K562 (cell line): Measurements from ENCODE around the gene DBI. TPM values are rescaled to one million over a fixed set of nuclear protein-coding genes. Genes with fewer than 3 reads are reported as not detected.

ENCODE experiments used
- ATAC-seq: fragments of 200-7000 bp; cut with Tn5 transposase; 3 replicates; pipeline ENCODE4 v1.9.1; 2020; ENCODE audit warnings: moderate library complexity
- BruUV-seq: library from RNA; stranded (reverse); fragments of 400-500 nt; replicated peaks from 2 replicates; lab custom pipeline; 2021; lab: Mats Ljungman, UMichigan
- CTCF ChIA-PET: fragments of 300-600 bp; formaldehyde crosslinking; extraction: SDS; loops from one replicate; lab custom pipeline; 2021; ENCODE audit warnings: low intra/inter-chr PET ratio; lab: Yijun Ruan, JAX
- POLR2A ChIA-PET: fragments of 300-600, 350-650 bp; sonication (Branson Sonifier 250); formaldehyde crosslinking; extraction: SDS; loops from one replicate; lab custom pipeline; 2021; ENCODE audit warnings: antibody characterized with exemption, inconsistent platforms; lab: Yijun Ruan, JAX
- DNase-seq, 4 experiments: peaks; one replicate each; pipeline versions ENCODE4 v3.0.0 to v3.0.0-alpha.2; 2011 to 2018; ENCODE audit warnings: low spot score in 3 of 4, mixed read lengths in 3 of 4; ENCODE audit errors: extremely low read depth in 1 of 4
- FAIRE-seq: peaks from 2 replicates; lab custom pipeline; 2011; peaks lifted over from hg19 to GRCh38; lab: Jason Lieb, UNC
- H2AFZ ChIP-seq: 2 replicates; pipeline ENCODE4 v1.6.0; 2011; ENCODE audit warnings: low read depth, low read length, control low read depth, inconsistent platforms
- H3K27ac ChIP-seq: fragments of 200-600 bp; 3 replicates; pipeline ENCODE4 v1.8.0; 2011; ENCODE audit warnings: low read depth, mild to moderate bottlenecking, control low read depth, inconsistent platforms, low read length, moderate library complexity, mixed read lengths; ENCODE audit errors: extremely low read depth
- H3K27me3 ChIP-seq, 2 experiments: fragments of 300-600 bp in 1 of 2; 2 replicates in 1 of 2; 3 replicates in 1 of 2; pipeline versions ENCODE4 v1.6.0 to v1.8.0; 2011; ENCODE audit warnings: inconsistent platforms in 2 of 2, low read length in 2 of 2, mild to moderate bottlenecking in 1 of 2, mixed read lengths in 1 of 2, moderate library complexity in 1 of 2; ENCODE audit not compliant: control insufficient read depth in 2 of 2, insufficient read depth in 2 of 2
- H3K36me3 ChIP-seq: fragments of 300-600 bp; 3 replicates; pipeline ENCODE4 v1.8.0; 2011; ENCODE audit warnings: mild to moderate bottlenecking, low read length, inconsistent platforms; ENCODE audit not compliant: control insufficient read depth, insufficient read depth
- H3K4me1 ChIP-seq, 2 experiments: fragments of 200-600 bp in 1 of 2; replicated peaks in 1 of 2; 2 replicates in 1 of 2; 3 replicates in 1 of 2; pipeline versions ENCODE4 v1.5.1 to v1.8.0; 2011; ENCODE audit warnings: inconsistent platforms in 2 of 2, low read length in 2 of 2, mild to moderate bottlenecking in 1 of 2, mixed read lengths in 1 of 2, moderate library complexity in 1 of 2; ENCODE audit not compliant: control insufficient read depth in 2 of 2, insufficient read depth in 2 of 2
- H3K4me2 ChIP-seq: 2 replicates; pipeline ENCODE4 v1.6.1; 2011; ENCODE audit warnings: low read length, control low read depth, inconsistent platforms, mixed read lengths; ENCODE audit not compliant: insufficient read depth
- H3K4me3 ChIP-seq: fragments of 200-600 bp; sonication (generic), shearing (Covaris generic); 2 replicates; pipeline ENCODE4 v1.5.1; 2016; ENCODE audit warnings: control low read depth, inconsistent platforms
- H3K79me2 ChIP-seq: fragments of 200-600 bp; 3 replicates; pipeline ENCODE4 v1.8.0; 2011; ENCODE audit warnings: low read length, inconsistent platforms; ENCODE audit not compliant: control insufficient read depth, insufficient read depth
- H3K9ac ChIP-seq, 2 experiments: 2 replicates each; pipeline versions ENCODE4 v1.6.0 to v1.6.1; 2011; ENCODE audit warnings: low read depth in 2 of 2, low read length in 2 of 2, control low read depth in 1 of 2, inconsistent platforms in 1 of 2, mild to moderate bottlenecking in 1 of 2, mixed read lengths in 1 of 2; ENCODE audit not compliant: insufficient read depth in 1 of 2
- H3K9me1 ChIP-seq: one replicate; pipeline ENCODE4 v1.6.0; 2011; ENCODE audit warnings: inconsistent platforms, mild to moderate bottlenecking, low read length, moderate library complexity; ENCODE audit not compliant: control insufficient read depth, insufficient read depth
- H3K9me3 ChIP-seq: replicated peaks from 2 replicates; pipeline ENCODE4 v1.5.1; 2011; ENCODE audit warnings: low read depth, low read length, inconsistent platforms; ENCODE audit not compliant: control insufficient read depth, insufficient read depth
- H4K20me1 ChIP-seq: replicated peaks from 2 replicates; pipeline ENCODE4 v1.6.1; 2011; ENCODE audit warnings: low read length, inconsistent platforms, mixed read lengths; ENCODE audit not compliant: control insufficient read depth, insufficient read depth
- CHCHD3 ChIP-seq: fragments of 250-450 bp; sonication (Bioruptor Pico); IDR thresholded peaks from 2 replicates; pipeline ENCODE4 v2.1.2; 2022; ENCODE audit warnings: mild to moderate bottlenecking
- HNRNPUL1 ChIP-seq: fragments of 200-400 bp; formaldehyde crosslinking; IDR thresholded peaks from 2 replicates; pipeline ENCODE4 v1.6.1; 2017; ENCODE audit warnings: low read length
- IFI16 ChIP-seq: fragments of 250-450 bp; sonication (Bioruptor Pico); IDR thresholded peaks from 2 replicates; pipeline ENCODE4 v2.1.2; 2022; ENCODE audit warnings: mild to moderate bottlenecking, inconsistent platforms
- KLF10 ChIP-seq: fragments of 250-450 bp; sonication (Bioruptor Pico); IDR thresholded peaks from 2 replicates; pipeline ENCODE4 v1.6.1; 2021; ENCODE audit warnings: matching md5 sums
- TSC22D4 ChIP-seq: fragments of 450-650 bp; IDR thresholded peaks from 2 replicates; pipeline ENCODE4 v1.6.1; 2016; ENCODE audit warnings: missing genetic modification characterization, missing biosample characterization, control low read depth
- ZNF518B ChIP-seq: fragments of 250-450 bp; sonication (Bioruptor Pico); IDR thresholded peaks from 2 replicates; pipeline ENCODE4 v1.5.0; 2021; ENCODE audit warnings: mild to moderate bottlenecking, moderate library complexity
- ZNF77 ChIP-seq: fragments of 250-450 bp; sonication (Bioruptor Pico); IDR thresholded peaks from 2 replicates; pipeline ENCODE4 v1.5.0; 2020
- WGBS: fragments of 100-300 bp; shearing (Covaris generic); methylation state at CpG from one replicate; pipeline ENCODE4 v1.1.6; 2016; ENCODE audit warnings: low coverage, mixed read lengths; ENCODE audit not compliant: insufficient coverage; ENCODE audit errors: missing lambda C conversion rate; 5-methylcytosine and 5-hydroxymethylcytosine counted together
- in situ Hi-C: fragments of 300-500 bp; cut with MboI; formaldehyde crosslinking; loops from 4 replicates; pipeline ENCODE4 v1.15.0; 2018; ENCODE audit warnings: inconsistent platforms, mixed read lengths
- intact Hi-C: fragments of 100-400 bp; cut with micrococcal nuclease; formaldehyde crosslinking; loops from 2 replicates; pipeline ENCODE4 v1.14.2; 2022
- polyA plus RNA-seq, 8 experiments: library from polyadenylated mRNA; depleted of rRNA in 4 of 8; stranded (reverse) in 5 of 8; unstranded in 3 of 8; fragments of >200 nt; fragmentation: Nextera tagmentation in 2 of 8; fragmentation: Illumina TruSeq in 1 of 8; extraction: Ambion mirVana in 2 of 8; extraction: Trizol in 1 of 8; gene quantifications; 2 replicates each; pipeline versions ENCODE4 v1.2.1 to v1.2.3, GENCODE V29; 2011 to 2014; ENCODE audit warnings: inconsistent platforms in 1 of 8, missing spikeins in 1 of 8
- total RNA-seq, 7 experiments: library from RNA; depleted of rRNA in 6 of 7; stranded (reverse); fragments of >200 nt in 6 of 7; fragmentation: Illumina TruSeq in 2 of 7; extraction: Trizol in 2 of 7; gene quantifications; 2 replicates each; pipeline versions ENCODE4 v1.2.1 to v1.2.3, GENCODE V29; 2011 to 2021; ENCODE audit warnings: low replicate concordance in 1 of 7

Gene DBI
- total and polyA plus RNA-seq, 9 of the 15 experiments (the other 6 are each of a cell fraction or from before 2014, with no cell fraction given) = 55.8 to 443 (median 194) TPM

- no peak for TF ChIP-seq ZNF518B
- TF ChIP-seq KLF10 (CRISPR knock-in tag) = no peak
Observed at GRCh38 chr2:119326938-119327337, 39.8 kb upstream of the DBI start (continued).

- DNase-seq (no peak), ATAC-seq (no peak), FAIRE-seq (no peak)
- no peak for TF ChIP-seq IFI16 (CRISPR knock-in tag)
- TF ChIP-seq HNRNPUL1 = no peak
- no peak for TF ChIP-seq CHCHD3
- TF ChIP-seq TSC22D4 (tag) = no peak
- TF ChIP-seq ZNF77 (CRISPR knock-in tag) = no peak
- H3K4me3 ChIP-seq = no peak overlapping the region
- H3K9ac ChIP-seq = no peak overlapping the region
- H3K9me3 ChIP-seq = no peaks in the 10 kb centered on the region
- CTCF ChIA-PET = no interaction called here
- in situ Hi-C loops = no loop called here
- no peaks in the 10 kb centered on the region for H3K9me1 ChIP-seq
- no peak overlapping the region for H3K27ac ChIP-seq
- H3K4me1 ChIP-seq = no peaks in the 10 kb centered on the region; a peak in 1 of 5 replicates
- H3K79me2 ChIP-seq = no peaks in the 10 kb centered on the region
- POLR2A ChIA-PET = interaction anchor here (0.6 kb wide), 1 partner anchor 9 kb away, joined by 3 read pairs; no protein-coding TSS in a partner anchor
- BruUV-seq = no TSS peak
- no peaks in the 10 kb centered on the region for H4K20me1 ChIP-seq
- intact Hi-C loops = no loop called here
- H3K4me2 ChIP-seq = no peak overlapping the region
- no peaks in the 10 kb centered on the region; a peak in 1 of 5 replicates for H3K27me3 ChIP-seq
- no peaks in the 10 kb centered on the region for H3K36me3 ChIP-seq
- 28% methylated on average over 6 of the region's 6 CpGs for WGBS
- H2AFZ ChIP-seq = no peak overlapping the region
Observed at GRCh38 chr2:119327431-119327830, 39.3 kb upstream of the DBI start.
